Esophagus muscularis mucosa (tissue), 4 donors: ENCODE measurements around the gene KLHL29.

ENCODE experiments used
- EP300 ChIP-seq: sonication (generic); formaldehyde crosslinking; IDR thresholded peaks from one replicate; pipeline ENCODE4 v1.6.1; 2017; ENCODE audit warnings: antibody characterized with exemption
- POLR2A ChIP-seq: fragments of 450-650 bp; IDR thresholded peaks from one replicate; pipeline ENCODE4 v1.6.1; 2017; ENCODE audit warnings: antibody characterized with exemption, moderate library complexity, mild to moderate bottlenecking, low read depth
- POLR2AphosphoS5 ChIP-seq, 2 donors: sonication (generic); formaldehyde crosslinking; IDR thresholded peaks; one replicate each; pipeline ENCODE4 v1.6.1; 2017; ENCODE audit warnings: antibody characterized with exemption in 2 of 2
- TF ChIP-seq, protein P1 (sequence below), 3 experiments: fragments of 200-600 bp in 2 of 3; fragments of 450-650 bp in 1 of 3; sonication (generic) in 2 of 3; IDR thresholded peaks; one replicate each; pipeline ENCODE4 v1.5.1; 2017 to 2019; ENCODE audit warnings: antibody characterized with exemption in 3 of 3, mild to moderate bottlenecking in 2 of 3, moderate library complexity in 1 of 3

DNA sequence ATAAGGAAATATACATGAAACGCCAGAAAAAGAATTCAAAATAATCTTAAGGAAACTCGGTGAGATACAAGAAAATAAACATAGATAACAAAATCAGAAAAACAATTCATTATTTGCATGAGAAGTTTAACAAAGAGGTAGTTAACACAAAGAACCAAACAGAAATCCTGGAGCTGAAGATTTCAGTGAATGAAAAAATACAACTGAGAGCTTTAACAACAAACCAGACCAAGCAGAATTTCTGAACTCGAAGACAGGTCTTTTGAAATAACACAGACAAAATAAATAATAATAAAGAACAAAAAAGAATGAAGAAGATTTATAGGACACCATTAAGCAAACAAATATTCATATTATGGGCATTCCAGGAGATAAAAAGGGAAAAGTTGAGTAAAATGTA lies 337.3 kb downstream of the KLHL29 start:
- TF ChIP-seq, protein P1, sequence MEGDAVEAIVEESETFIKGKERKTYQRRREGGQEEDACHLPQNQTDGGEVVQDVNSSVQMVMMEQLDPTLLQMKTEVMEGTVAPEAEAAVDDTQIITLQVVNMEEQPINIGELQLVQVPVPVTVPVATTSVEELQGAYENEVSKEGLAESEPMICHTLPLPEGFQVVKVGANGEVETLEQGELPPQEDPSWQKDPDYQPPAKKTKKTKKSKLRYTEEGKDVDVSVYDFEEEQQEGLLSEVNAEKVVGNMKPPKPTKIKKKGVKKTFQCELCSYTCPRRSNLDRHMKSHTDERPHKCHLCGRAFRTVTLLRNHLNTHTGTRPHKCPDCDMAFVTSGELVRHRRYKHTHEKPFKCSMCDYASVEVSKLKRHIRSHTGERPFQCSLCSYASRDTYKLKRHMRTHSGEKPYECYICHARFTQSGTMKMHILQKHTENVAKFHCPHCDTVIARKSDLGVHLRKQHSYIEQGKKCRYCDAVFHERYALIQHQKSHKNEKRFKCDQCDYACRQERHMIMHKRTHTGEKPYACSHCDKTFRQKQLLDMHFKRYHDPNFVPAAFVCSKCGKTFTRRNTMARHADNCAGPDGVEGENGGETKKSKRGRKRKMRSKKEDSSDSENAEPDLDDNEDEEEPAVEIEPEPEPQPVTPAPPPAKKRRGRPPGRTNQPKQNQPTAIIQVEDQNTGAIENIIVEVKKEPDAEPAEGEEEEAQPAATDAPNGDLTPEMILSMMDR (IDR thresholded peaks at IDR 0.05): no peak
- no peak for TF ChIP-seq EP300
- TF ChIP-seq POLR2AphosphoS5 (IDR thresholded peaks at IDR 0.05): no peak
- TF ChIP-seq POLR2A: no peak
